ENCODE measurements around the gene FGF3.

The FGF3 gene

GRCh38 chr11:69837791-69838190 lies 18.6 kb upstream of the FGF3 start:
- TF ChIP-seq USF1 (IDR thresholded peaks at IDR 0.05): no peak
- TF ChIP-seq MAX (IDR thresholded peaks at IDR 0.05): no peak

- TF ChIP-seq EP300 (IDR thresholded peaks at IDR 0.05; ENCODE audit: borderline replicate concordance): no peak
- no peak for TF ChIP-seq TEAD4 (IDR thresholded peaks at IDR 0.05)
- no peak for TF ChIP-seq YY1 (IDR thresholded peaks at IDR 0.05; ENCODE audit: low read depth)
- no peak for TF ChIP-seq REST (IDR thresholded peaks at IDR 0.05; ENCODE audit: low read depth)
- no peak for TF ChIP-seq EGR1 (IDR thresholded peaks at IDR 0.05)
- TF ChIP-seq MAX (IDR thresholded peaks at IDR 0.05): no peak
- no peak for TF ChIP-seq CREB1 (IDR thresholded peaks at IDR 0.05; ENCODE audit: low read depth)
- TF ChIP-seq CEBPB (IDR thresholded peaks at IDR 0.05): no peak
- no peak for TF ChIP-seq ZBTB7A (IDR thresholded peaks at IDR 0.05; ENCODE audit: low read depth)
- TF ChIP-seq TAF1 (IDR thresholded peaks at IDR 0.05; ENCODE audit: low read depth): no peak
- no peak for TF ChIP-seq FOXM1 (IDR thresholded peaks at IDR 0.05; ENCODE audit: borderline replicate concordance, low read depth)
- TF ChIP-seq TCF12 (IDR thresholded peaks at IDR 0.05; ENCODE audit: low read depth): no peak
- no peak for TF ChIP-seq RAD21 (IDR thresholded peaks at IDR 0.05; ENCODE audit: low read depth)
- TF ChIP-seq USF1 (IDR thresholded peaks at IDR 0.05): no peak
- TF ChIP-seq NFIC (IDR thresholded peaks at IDR 0.05): no peak
These were observed 17.2 kb upstream of the FGF3 start for GRCh38 chr11:69836401-69836800.

GRCh38 chr11:69834811-69835800 lies 15.9 kb upstream of the FGF3 start:
- TF ChIP-seq ZBTB7A (IDR thresholded peaks at IDR 0.05; ENCODE audit: low read depth) (no peak), CEBPB (IDR thresholded peaks at IDR 0.05) (no peak), TCF12 (IDR thresholded peaks at IDR 0.05; ENCODE audit: low read depth) (no peak), TEAD4 (IDR thresholded peaks at IDR 0.05) (no peak), REST (IDR thresholded peaks at IDR 0.05; ENCODE audit: low read depth) (no peak), USF1 (IDR thresholded peaks at IDR 0.05) (no peak), EP300 (IDR thresholded peaks at IDR 0.05; ENCODE audit: borderline replicate concordance) (no peak), CREB1 (IDR thresholded peaks at IDR 0.05; ENCODE audit: low read depth) (no peak), YY1 (IDR thresholded peaks at IDR 0.05; ENCODE audit: low read depth) (no peak), MAX (IDR thresholded peaks at IDR 0.05) (no peak), RAD21 (IDR thresholded peaks at IDR 0.05; ENCODE audit: low read depth) (no peak), FOXM1 (IDR thresholded peaks at IDR 0.05; ENCODE audit: borderline replicate concordance, low read depth) (no peak), TAF1 (IDR thresholded peaks at IDR 0.05; ENCODE audit: low read depth) (no peak), NFIC (IDR thresholded peaks at IDR 0.05) (no peak), EGR1 (IDR thresholded peaks at IDR 0.05) (no peak)

- TF ChIP-seq FOXM1 (IDR thresholded peaks at IDR 0.05; ENCODE audit: borderline replicate concordance, low read depth) (no peak), TAF1 (IDR thresholded peaks at IDR 0.05; ENCODE audit: low read depth) (no peak), NFIC (IDR thresholded peaks at IDR 0.05) (no peak), ZBTB7A (IDR thresholded peaks at IDR 0.05; ENCODE audit: low read depth) (no peak), CEBPB (IDR thresholded peaks at IDR 0.05) (no peak), EP300 (IDR thresholded peaks at IDR 0.05; ENCODE audit: borderline replicate concordance) (no peak), RAD21 (IDR thresholded peaks at IDR 0.05; ENCODE audit: low read depth) (no peak), TEAD4 (IDR thresholded peaks at IDR 0.05) (no peak), MAX (IDR thresholded peaks at IDR 0.05) (no peak), REST (IDR thresholded peaks at IDR 0.05; ENCODE audit: low read depth) (no peak), EGR1 (IDR thresholded peaks at IDR 0.05) (no peak), USF1 (IDR thresholded peaks at IDR 0.05) (no peak), TCF12 (IDR thresholded peaks at IDR 0.05; ENCODE audit: low read depth) (no peak), CREB1 (IDR thresholded peaks at IDR 0.05; ENCODE audit: low read depth) (no peak), YY1 (IDR thresholded peaks at IDR 0.05; ENCODE audit: low read depth) (no peak)
These were observed 15.0 kb upstream of the FGF3 start for GRCh38 chr11:69834251-69834650.
